CD14-positive monocyte (primary cell): ENCODE measurements around the gene GRIN2A. TPM values are rescaled to one million over a fixed set of nuclear protein-coding genes. Genes with fewer than 3 reads are reported as not detected.

ENCODE experiments used
- DNase-seq, 3 donors: peaks; one replicate each; pipeline ENCODE4 v3.0.0-alpha.2; 2011 to 2022
- H2AFZ ChIP-seq: 2 replicates; pipeline ENCODE4 v1.6.0; 2012; ENCODE audit warnings: mild to moderate bottlenecking, low read depth, low read length, inconsistent platforms; ENCODE audit not compliant: insufficient read depth, poor library complexity, severe bottlenecking
- H3K27ac ChIP-seq, 2 donors: 1 replicate in 1 of 2; 2 replicates in 1 of 2; pipeline ENCODE4 v1.5.1; 2012 to 2013; ENCODE audit warnings: low read length in 2 of 2, control low read depth in 1 of 2, inconsistent platforms in 1 of 2, low read depth in 1 of 2, mild to moderate bottlenecking in 1 of 2
- H3K27me3 ChIP-seq, 2 donors: one replicate each; pipeline versions ENCODE4 v1.6.0 to v1.6.1; 2011 to 2013; ENCODE audit warnings: low read length in 2 of 2; ENCODE audit not compliant: control insufficient read depth in 2 of 2, insufficient read depth in 2 of 2
- H3K36me3 ChIP-seq, 2 donors: replicated peaks in 1 of 2; 1 replicate in 1 of 2; 2 replicates in 1 of 2; pipeline versions ENCODE4 v1.5.1 to v1.6.1; 2012 to 2013; ENCODE audit warnings: low read length in 2 of 2, control low read depth in 1 of 2, inconsistent platforms in 1 of 2, mild to moderate bottlenecking in 1 of 2; ENCODE audit not compliant: insufficient read depth in 2 of 2, control insufficient read depth in 1 of 2
- H3K4me1 ChIP-seq, 2 donors: 1 replicate in 1 of 2; 2 replicates in 1 of 2; pipeline versions ENCODE4 v1.5.1 to v1.6.1; 2012 to 2013; ENCODE audit warnings: low read length in 2 of 2, control low read depth in 1 of 2, inconsistent platforms in 1 of 2, mild to moderate bottlenecking in 1 of 2, moderate library complexity in 1 of 2; ENCODE audit not compliant: insufficient read depth in 2 of 2, control insufficient read depth in 1 of 2
- H3K4me2 ChIP-seq: replicated peaks from 2 replicates; pipeline ENCODE3; 2012; ENCODE audit warnings: low read length, moderate library complexity, mild to moderate bottlenecking; ENCODE audit not compliant: poor library complexity, severe bottlenecking; ENCODE audit errors: extremely low read depth
- H3K4me3 ChIP-seq, 3 experiments: fragments of 200-600 bp in 1 of 3; sonication (generic) in 1 of 3; replicated peaks in 1 of 3; 1 replicate in 2 of 3; 2 replicates in 1 of 3; pipeline ENCODE4 v1.5.1; 2011 to 2013; ENCODE audit warnings: low read length in 3 of 3, mild to moderate bottlenecking in 3 of 3, control low read depth in 2 of 3, low read depth in 2 of 3, inconsistent platforms in 1 of 3, moderate library complexity in 1 of 3
- H3K79me2 ChIP-seq: 2 replicates; pipeline ENCODE4 v1.6.0; 2012; ENCODE audit warnings: mild to moderate bottlenecking, control low read depth, inconsistent platforms, low read length, moderate library complexity; ENCODE audit not compliant: insufficient read depth
- H3K9ac ChIP-seq: 2 replicates; pipeline ENCODE4 v1.6.0; 2017; ENCODE audit warnings: low read length, mild to moderate bottlenecking; ENCODE audit not compliant: insufficient read depth, poor library complexity, severe bottlenecking
- H3K9me3 ChIP-seq, 2 donors: replicated peaks in 1 of 2; 1 replicate in 1 of 2; 2 replicates in 1 of 2; pipeline versions ENCODE4 v1.5.1 to v1.6.1; 2012 to 2013; ENCODE audit warnings: low read length in 2 of 2, control low read depth in 1 of 2; ENCODE audit not compliant: control insufficient read depth in 1 of 2, insufficient read depth in 1 of 2
- H4K20me1 ChIP-seq: 2 replicates; pipeline ENCODE4 v1.6.0; 2012; ENCODE audit warnings: mild to moderate bottlenecking, low read length, control low read depth, moderate library complexity; ENCODE audit not compliant: insufficient read depth
- H3K27ac Mint-ChIP-seq, 7 donors: one replicate each; pipeline ENCODE4 v1.8.0; 2020; ENCODE audit warnings: mild to moderate bottlenecking in 7 of 7, mixed read lengths in 7 of 7, moderate library complexity in 6 of 7, inconsistent platforms in 2 of 7
- H3K27me3 Mint-ChIP-seq, 3 donors: one replicate each; pipeline ENCODE4 v1.8.0; 2021 to 2022; ENCODE audit warnings: low read depth in 3 of 3, mild to moderate bottlenecking in 3 of 3, mixed read lengths in 3 of 3, moderate library complexity in 3 of 3, inconsistent platforms in 1 of 3
- H3K36me3 Mint-ChIP-seq, 2 donors: one replicate each; pipeline ENCODE4 v1.8.0; 2020; ENCODE audit warnings: mixed read lengths in 2 of 2, inconsistent platforms in 1 of 2, mild to moderate bottlenecking in 1 of 2
- H3K4me1 Mint-ChIP-seq: one replicate; pipeline ENCODE4 v1.8.0; 2020; ENCODE audit warnings: mild to moderate bottlenecking, mixed read lengths
- H3K4me3 Mint-ChIP-seq, 2 donors: one replicate each; pipeline ENCODE4 v1.8.0; 2020; ENCODE audit warnings: mild to moderate bottlenecking in 2 of 2, mixed read lengths in 2 of 2, moderate library complexity in 1 of 2
- H3K9me3 Mint-ChIP-seq, 7 donors: one replicate each; pipeline ENCODE4 v1.8.0; 2020 to 2022; ENCODE audit warnings: mixed read lengths in 7 of 7, mild to moderate bottlenecking in 6 of 7, moderate library complexity in 6 of 7, inconsistent platforms in 2 of 7
- whole genome bisulfite sequencing: methylation state at CpG from one replicate; pipeline ENCODE4 v1.1.5; 2013; ENCODE audit warnings: missing lambda C conversion rate; ENCODE audit not compliant: insufficient coverage; 5-methylcytosine and 5-hydroxymethylcytosine counted together
- intact Hi-C, 2 donors: fragments of 100-400 bp; cut with micrococcal nuclease; formaldehyde crosslinking; loops; one replicate each; pipeline versions ENCODE4 v1.15.0 to v1.15.1; 2023
- polyA plus RNA-seq, 3 donors: library from polyadenylated mRNA; depleted of rRNA in 1 of 3; unstranded in 2 of 3; stranded (reverse) in 1 of 3; fragments of 300-500 nt in 2 of 3; fragments of >200 nt in 1 of 3; fragmentation: Illumina TruSeq in 2 of 3; gene quantifications; 1 replicate in 2 of 3; 2 replicates in 1 of 3; pipeline ENCODE4 v1.2.3, GENCODE V29; 2012 to 2021
- TF ChIP-seq, protein P1 (sequence below): fragments of 200-600 bp; IDR thresholded peaks from one replicate; pipeline ENCODE4 v1.8.0; 2022; ENCODE audit warnings: antibody characterized with exemption, mild to moderate bottlenecking

The GRIN2A gene
- polyA plus RNA-seq, 3 donors = not detected

DNA sequence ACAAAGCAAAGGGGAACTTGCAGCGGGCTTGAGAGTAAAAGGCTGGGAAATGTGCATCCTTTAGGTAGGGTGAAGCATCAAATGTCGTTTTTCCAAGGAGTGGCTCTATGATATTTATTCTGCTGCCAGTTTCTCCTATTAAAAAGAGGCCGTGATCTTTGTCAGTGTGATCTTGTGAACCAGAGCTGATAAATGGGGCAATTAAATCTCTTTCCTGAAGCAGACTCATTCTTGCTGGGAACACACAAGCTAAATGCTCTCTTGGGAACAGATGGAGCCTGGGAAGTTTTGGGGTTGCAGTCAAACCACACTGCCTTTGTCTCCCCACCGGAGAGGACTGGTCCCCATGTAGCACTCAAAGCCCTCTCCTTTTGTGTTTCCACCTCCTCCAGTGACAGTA is 408.9 kb downstream of the GRIN2A start:
- H3K4me2 ChIP-seq = no peak overlapping the region
- no peaks in the 10 kb centered on the region for H3K79me2 ChIP-seq
- Mint-ChIP-seq H3K27ac (no peak overlapping the region), H3K9me3 (peaks cover 0 to 10% (median 0%) of the 10 kb centered on the region in 7 donors), H3K36me3 (no peaks in the 10 kb centered on the region), H3K27me3 (peaks cover 0 to 1% (median 0%) of the 10 kb centered on the region in 3 donors), H3K4me1 (no peaks in the 10 kb centered on the region), H3K4me3 (no peak overlapping the region)
- no peaks in the 10 kb centered on the region for H4K20me1 ChIP-seq
- TF ChIP-seq, protein P1, sequence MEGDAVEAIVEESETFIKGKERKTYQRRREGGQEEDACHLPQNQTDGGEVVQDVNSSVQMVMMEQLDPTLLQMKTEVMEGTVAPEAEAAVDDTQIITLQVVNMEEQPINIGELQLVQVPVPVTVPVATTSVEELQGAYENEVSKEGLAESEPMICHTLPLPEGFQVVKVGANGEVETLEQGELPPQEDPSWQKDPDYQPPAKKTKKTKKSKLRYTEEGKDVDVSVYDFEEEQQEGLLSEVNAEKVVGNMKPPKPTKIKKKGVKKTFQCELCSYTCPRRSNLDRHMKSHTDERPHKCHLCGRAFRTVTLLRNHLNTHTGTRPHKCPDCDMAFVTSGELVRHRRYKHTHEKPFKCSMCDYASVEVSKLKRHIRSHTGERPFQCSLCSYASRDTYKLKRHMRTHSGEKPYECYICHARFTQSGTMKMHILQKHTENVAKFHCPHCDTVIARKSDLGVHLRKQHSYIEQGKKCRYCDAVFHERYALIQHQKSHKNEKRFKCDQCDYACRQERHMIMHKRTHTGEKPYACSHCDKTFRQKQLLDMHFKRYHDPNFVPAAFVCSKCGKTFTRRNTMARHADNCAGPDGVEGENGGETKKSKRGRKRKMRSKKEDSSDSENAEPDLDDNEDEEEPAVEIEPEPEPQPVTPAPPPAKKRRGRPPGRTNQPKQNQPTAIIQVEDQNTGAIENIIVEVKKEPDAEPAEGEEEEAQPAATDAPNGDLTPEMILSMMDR = no peak
- 43% methylated on average over 3 of the region's 4 CpGs for WGBS
- H3K4me1 ChIP-seq = no peaks in the 10 kb centered on the region
- H3K27me3 ChIP-seq = no peaks in the 10 kb centered on the region
- no peak overlapping the region for H3K4me3 ChIP-seq
- H2AFZ ChIP-seq = no peak overlapping the region
- no peak overlapping the region for H3K9ac ChIP-seq
- no peak for DNase-seq
- H3K27ac ChIP-seq = no peak overlapping the region
- intact Hi-C loops = no loop called here
- H3K36me3 ChIP-seq = no peaks in the 10 kb centered on the region
- H3K9me3 ChIP-seq = peaks cover 0 to 6% of the 10 kb centered on the region in 2 donors

DNA sequence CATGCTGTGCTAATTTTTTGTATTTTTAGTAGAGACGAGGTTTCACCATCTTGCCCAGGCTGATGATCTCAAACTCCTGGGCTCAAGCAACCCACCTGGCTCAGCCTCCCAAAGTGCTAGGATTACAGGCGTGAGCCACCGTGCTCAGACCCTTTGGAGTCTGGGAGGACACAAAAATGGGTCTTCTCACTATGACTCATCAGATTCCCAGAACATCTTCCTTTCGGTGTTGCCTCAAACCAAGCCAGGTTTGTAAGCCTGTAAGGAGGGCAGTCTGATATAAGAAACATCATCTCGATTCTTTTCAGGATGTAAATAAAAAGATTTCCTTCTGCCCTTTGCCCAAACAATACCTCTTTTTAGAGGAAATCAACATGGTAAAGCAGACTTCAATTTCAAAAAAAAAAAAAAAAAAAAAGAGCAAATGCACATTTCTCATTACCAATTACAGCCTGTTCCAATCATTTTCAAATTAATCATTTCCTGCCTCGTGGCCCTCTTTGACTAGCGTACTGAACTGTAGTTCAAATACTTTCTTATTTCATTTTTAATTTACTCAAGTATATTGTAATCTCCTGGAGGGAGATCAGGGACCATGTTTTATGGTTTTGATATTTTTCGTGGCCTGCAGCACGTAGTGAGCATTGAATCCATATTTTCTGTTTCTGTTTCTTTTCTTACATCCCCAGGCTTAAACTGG is 409.6 kb downstream of the GRIN2A start:
- no peak overlapping the region for H3K4me3 Mint-ChIP-seq
- intact Hi-C loops = no loop called here
- H3K27ac Mint-ChIP-seq = no peak overlapping the region
- H3K9me3 Mint-ChIP-seq = peaks cover 0 to 7% (median 0%) of the 10 kb centered on the region in 7 donors
- H3K4me3 ChIP-seq = no peak overlapping the region
- H3K79me2 ChIP-seq = no peaks in the 10 kb centered on the region
- H3K4me1 ChIP-seq = no peaks in the 10 kb centered on the region
- no peak overlapping the region for H3K9ac ChIP-seq
- peaks cover 0 to 6% of the 10 kb centered on the region in 2 donors for H3K9me3 ChIP-seq
- WGBS = 90% methylated on average over 1 of the region's 9 CpGs
- no peaks in the 10 kb centered on the region for H3K27me3 ChIP-seq
- no peak for DNase-seq
- no peaks in the 10 kb centered on the region for H4K20me1 ChIP-seq
- no peaks in the 10 kb centered on the region for H3K36me3 Mint-ChIP-seq
- H2AFZ ChIP-seq = no peak overlapping the region
- H3K27me3 Mint-ChIP-seq = peaks cover 0 to 1% (median 0%) of the 10 kb centered on the region in 3 donors
- H3K27ac ChIP-seq = no peak overlapping the region
- H3K4me2 ChIP-seq = no peak overlapping the region
- H3K36me3 ChIP-seq = no peaks in the 10 kb centered on the region
- H3K4me1 Mint-ChIP-seq = no peaks in the 10 kb centered on the region
- TF ChIP-seq, protein P1 = no peak
